NCI-H187 treated with DMSO at 0.1 percent for 48 hours (cell line): ENCODE results near the gene PRIM2.
"Not testable (repeated sequence)": the region's sequence is repeated elsewhere in the genome, so short reads cannot be mapped to it uniquely, and the experiment has no call there.

Source experiments
- DNase-seq: peaks from one replicate; lab custom pipeline; 2025; lab: John Stamatoyannopoulos, UW

Gene PRIM2

GRCh38 chr6:57505251-57505650, 187.8 kb downstream of the PRIM2 start:
- DNase-seq, result not testable (repeated sequence)

- DNase-seq, result not testable (repeated sequence)
Observed at GRCh38 chr6:57510390-57510789, 193.0 kb downstream of the PRIM2 start.

- not testable (repeated sequence) for DNase-seq
Observed at GRCh38 chr6:57515171-57515570, 197.7 kb downstream of the PRIM2 start.

DNA sequence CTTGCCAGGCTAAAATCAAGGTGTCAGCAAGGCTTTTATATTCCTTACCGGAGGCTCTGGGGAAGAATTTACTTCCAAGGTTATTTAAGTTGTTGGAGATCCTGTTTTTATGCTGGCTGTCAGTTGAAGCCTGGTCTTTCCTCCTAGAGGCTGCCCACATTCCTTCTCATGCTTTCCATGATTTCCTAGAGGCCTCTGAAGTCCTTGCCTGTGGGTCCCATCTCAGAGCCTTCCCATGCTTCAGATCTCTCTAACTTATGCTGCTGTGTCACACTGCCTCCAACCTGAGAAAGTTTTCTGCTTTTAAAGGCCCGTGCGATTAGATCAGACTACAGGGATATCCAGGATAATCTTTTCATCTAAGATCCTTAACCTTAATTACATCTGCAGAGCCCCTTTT, 198.4 kb downstream of the PRIM2 start:
- DNase-seq, result not testable (repeated sequence)

- not testable (repeated sequence) for DNase-seq
Observed at GRCh38 chr6:57516776-57517175, 199.3 kb downstream of the PRIM2 start.

- not testable (repeated sequence) for DNase-seq
Observed at GRCh38 chr6:57519198-57519597, 201.8 kb downstream of the PRIM2 start.

DNA sequence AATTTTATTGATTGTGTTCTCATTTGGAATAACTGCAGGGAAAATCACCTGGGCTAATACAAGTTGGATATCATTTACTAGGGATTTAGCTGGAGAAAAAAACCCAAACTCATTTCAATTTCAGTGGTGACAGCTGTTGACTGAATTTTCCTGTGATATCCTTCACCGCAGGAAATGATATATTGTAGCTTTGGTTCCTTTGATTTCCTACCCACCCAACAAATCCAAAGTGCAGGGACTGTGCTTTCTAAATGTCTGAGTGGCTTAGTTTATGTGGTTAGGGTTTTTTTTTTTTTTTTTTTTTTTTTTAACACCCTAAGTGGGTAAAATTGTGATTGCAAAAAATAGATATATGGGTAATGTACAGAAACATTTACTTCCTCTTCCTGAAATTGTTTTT, 203.7 kb downstream of the PRIM2 start:
- DNase-seq, result not testable (repeated sequence)

DNA sequence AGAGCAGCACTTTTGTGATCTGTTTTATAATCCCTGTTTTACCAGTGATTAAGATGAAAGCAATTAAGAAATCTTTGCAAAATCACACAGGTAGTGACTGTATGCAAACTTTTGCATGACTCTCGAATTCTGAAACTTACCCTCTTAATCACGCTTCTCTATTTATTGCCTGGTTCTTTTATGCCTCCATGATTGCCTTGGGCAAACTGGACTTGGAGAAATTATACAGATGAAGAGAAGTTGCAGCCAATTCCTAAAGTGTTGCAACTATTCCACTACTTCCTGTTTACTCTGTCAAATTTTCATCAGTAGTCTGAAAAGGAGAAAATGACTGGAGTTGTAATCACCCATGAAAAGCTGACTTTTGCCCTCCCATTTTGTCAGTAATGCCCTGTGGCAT, 205.8 kb downstream of the PRIM2 start:
- DNase-seq, result not testable (repeated sequence)

- not testable (repeated sequence) for DNase-seq
Observed at GRCh38 chr6:57529755-57530154, 212.3 kb downstream of the PRIM2 start.

GRCh38 chr6:57532660-57533059, 215.2 kb downstream of the PRIM2 start:
- DNase-seq, result not testable (repeated sequence)

- DNase-seq, result not testable (repeated sequence)
Observed at GRCh38 chr6:57535121-57535520, 217.7 kb downstream of the PRIM2 start.

- DNase-seq, result not testable (repeated sequence)
Observed at GRCh38 chr6:57535994-57536393, 218.6 kb downstream of the PRIM2 start.

DNA sequence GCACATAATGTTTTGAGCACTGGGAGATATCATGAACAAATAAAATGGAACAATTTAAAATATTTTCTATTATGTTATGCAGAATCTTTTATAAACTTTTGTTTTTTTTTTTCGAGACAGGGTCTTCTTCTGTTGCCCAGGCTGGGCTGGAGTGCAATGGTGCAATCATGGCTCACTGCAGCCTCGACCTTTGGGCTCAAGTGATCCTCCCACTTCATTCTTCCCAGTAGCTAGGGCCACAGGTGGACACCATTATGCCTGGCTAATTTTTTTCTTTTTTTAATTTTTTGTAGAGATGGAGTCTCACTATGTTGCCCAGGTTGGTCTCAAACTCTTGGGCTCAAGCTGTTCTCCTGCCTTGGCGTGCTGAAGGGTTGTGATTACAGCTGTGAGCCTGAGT, 220.5 kb downstream of the PRIM2 start:
- DNase-seq, result not testable (repeated sequence)

DNA sequence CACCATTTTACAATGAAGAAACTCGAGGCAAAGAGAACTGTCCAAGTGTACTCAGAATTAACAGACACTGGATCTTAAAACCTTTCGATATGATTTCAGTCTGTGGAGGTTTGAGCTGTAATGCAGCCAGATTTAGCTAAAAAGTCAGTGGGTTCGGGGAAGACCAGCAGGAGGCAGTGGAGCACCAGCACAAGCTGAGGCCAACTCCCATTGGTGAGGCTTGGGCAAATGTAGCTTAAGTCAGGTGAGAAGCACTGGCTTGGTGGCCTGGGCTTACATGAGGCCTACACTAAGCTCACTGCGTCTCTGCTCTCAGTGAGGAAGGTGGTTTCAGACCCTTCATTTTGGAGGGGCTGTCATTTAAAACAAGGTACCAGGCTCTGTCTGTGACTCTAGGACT, 234.5 kb downstream of the PRIM2 start:
- not testable (repeated sequence) for DNase-seq

- not testable (repeated sequence) for DNase-seq
Observed at GRCh38 chr6:57557855-57558254, 240.4 kb downstream of the PRIM2 start.

- DNase-seq, result not testable (repeated sequence)
Observed at GRCh38 chr6:57559170-57559569, 241.7 kb downstream of the PRIM2 start.

GRCh38 chr6:57562233-57562632, 244.8 kb downstream of the PRIM2 start:
- not testable (repeated sequence) for DNase-seq

DNA sequence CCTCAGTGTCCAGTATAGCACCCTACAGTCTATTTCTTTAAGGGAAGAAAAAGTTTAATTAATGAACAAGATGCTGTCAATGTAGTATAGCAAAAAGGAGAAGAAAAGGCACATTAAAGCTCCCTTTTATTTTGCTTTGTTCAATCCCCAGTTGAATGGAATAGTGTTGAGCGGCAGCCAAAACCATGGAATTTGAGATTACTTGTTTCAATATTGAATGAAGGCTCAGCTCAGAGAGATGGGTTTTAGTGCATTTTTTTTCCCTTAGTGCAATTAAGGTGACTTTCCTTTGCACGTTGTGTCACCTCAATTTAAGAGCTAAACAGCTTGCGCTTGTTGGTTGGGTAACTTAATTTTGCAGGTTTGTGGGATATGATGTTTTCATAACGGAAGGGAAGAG, 254.7 kb downstream of the PRIM2 start:
- not testable (repeated sequence) for DNase-seq

GRCh38 chr6:57572844-57573243, 255.4 kb downstream of the PRIM2 start:
- DNase-seq, result not testable (repeated sequence)

- not testable (repeated sequence) for DNase-seq
Observed at GRCh38 chr6:57577023-57577422, 259.6 kb downstream of the PRIM2 start.

GRCh38 chr6:57579489-57579888, 262.1 kb downstream of the PRIM2 start:
- not testable (repeated sequence) for DNase-seq

DNA sequence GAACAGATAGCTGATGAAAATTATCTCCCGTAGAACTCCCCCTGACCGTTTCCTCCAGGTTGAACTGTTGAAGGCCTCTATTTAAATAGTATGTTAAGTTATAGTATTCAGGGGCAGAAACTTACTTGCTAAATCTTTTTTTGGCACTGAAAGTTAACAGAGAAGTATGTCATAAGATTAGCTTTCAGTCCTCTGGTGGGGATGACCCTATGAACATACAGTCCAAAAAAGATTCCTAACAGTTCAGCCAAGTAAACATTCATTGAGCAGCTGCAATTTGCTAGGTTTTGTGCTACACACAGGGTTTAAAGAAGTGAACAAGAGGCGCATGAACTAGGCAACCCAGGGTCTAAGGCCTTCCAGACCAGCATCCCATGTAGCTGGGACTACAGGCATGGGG, 264.2 kb downstream of the PRIM2 start:
- not testable (repeated sequence) for DNase-seq

DNA sequence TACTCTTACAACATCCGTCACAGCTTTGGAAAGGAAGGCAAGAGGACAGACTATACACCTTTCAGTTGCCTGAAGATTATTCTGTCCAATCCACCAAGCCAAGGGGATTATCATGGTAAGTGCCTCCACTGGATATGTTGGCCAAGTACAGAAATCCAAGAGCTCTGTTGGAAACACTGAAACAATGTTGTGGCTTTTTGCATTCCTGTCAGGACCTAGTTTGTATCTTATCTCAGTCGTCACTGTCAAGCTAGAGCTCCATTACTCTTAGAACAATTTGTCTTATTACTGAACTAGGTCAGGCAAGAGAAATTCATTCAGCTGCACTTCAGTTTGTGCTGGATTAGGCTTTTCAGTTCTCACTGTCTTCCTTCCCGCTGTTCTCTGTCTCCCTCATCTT, 283.7 kb downstream of the PRIM2 start:
- not testable (repeated sequence) for DNase-seq

- DNase-seq, result not testable (repeated sequence)
Observed at GRCh38 chr6:57605303-57605702, 287.9 kb downstream of the PRIM2 start.

DNA sequence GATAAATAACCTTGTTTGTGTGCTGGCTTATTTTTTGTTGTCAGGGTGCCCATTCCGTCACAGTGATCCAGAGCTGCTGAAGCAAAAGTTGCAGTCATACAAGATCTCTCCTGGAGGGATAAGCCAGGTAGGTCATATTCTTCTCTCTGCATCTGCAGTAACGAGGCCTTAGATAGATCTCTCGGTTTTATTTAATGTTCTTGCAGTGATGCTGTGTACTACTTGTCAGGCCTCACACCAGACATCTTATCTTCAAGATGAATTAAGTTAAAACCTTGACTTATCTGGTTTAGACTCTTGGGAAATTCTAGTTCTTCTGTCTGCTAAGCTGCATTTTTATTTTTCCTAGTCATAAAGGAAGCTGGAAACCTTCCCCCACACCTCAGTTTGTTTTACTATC, 288.9 kb downstream of the PRIM2 start:
- DNase-seq, result not testable (repeated sequence)
